Sigmoid colon (tissue), 7 donors: ENCODE results near the gene TRPM2. TPM values are rescaled to one million over a fixed set of nuclear protein-coding genes. Genes with fewer than 3 reads are reported as not detected.

ENCODE experiments used
- DNase-seq: peaks from one replicate; pipeline ENCODE4 v3.0.0-alpha.2; 2019
- H3K27ac ChIP-seq, 4 donors: fragments of 200-600 bp; sonication (generic); one replicate each; pipeline ENCODE4 v1.5.1; 2016 to 2019; ENCODE audit warnings: mild to moderate bottlenecking in 1 of 4
- H3K27me3 ChIP-seq, 3 donors: fragments of 200-600 bp; sonication (generic); one replicate each; pipeline ENCODE4 v1.5.1; 2019; ENCODE audit warnings: mild to moderate bottlenecking in 1 of 3
- H3K36me3 ChIP-seq, 4 donors: fragments of 200-600 bp; sonication (generic); one replicate each; pipeline ENCODE4 v1.5.1; 2016 to 2019
- H3K4me1 ChIP-seq, 4 donors: fragments of 200-600 bp; sonication (generic); one replicate each; pipeline ENCODE4 v1.5.1; 2017 to 2019
- H3K4me3 ChIP-seq, 4 donors: fragments of 200-600 bp; sonication (generic); one replicate each; pipeline ENCODE4 v1.5.1; 2017 to 2019; ENCODE audit warnings: mild to moderate bottlenecking in 2 of 4, moderate library complexity in 1 of 4
- H3K9me3 ChIP-seq, 4 donors: fragments of 200-600 bp in 3 of 4; sonication (generic) in 3 of 4; one replicate each; pipeline versions ENCODE4 v1.5.1 to v1.6.1; 2013 to 2019
- CTCF ChIP-seq, 4 experiments: fragments of 450-650 bp in 3 of 4; fragments of 200-600 bp in 1 of 4; IDR thresholded peaks; one replicate each; pipeline ENCODE4 v1.5.1; 2016 to 2019; ENCODE audit warnings: antibody characterized with exemption in 4 of 4, mild to moderate bottlenecking in 3 of 4, moderate library complexity in 2 of 4
- EP300 ChIP-seq, 4 donors: sonication (generic); formaldehyde crosslinking; IDR thresholded peaks; one replicate each; pipeline ENCODE4 v1.6.1; 2017; ENCODE audit warnings: antibody characterized with exemption in 4 of 4
- POLR2A ChIP-seq, 2 donors: fragments of 450-650 bp; IDR thresholded peaks; one replicate each; pipeline ENCODE4 v1.6.1; 2016; ENCODE audit warnings: antibody characterized with exemption in 2 of 2, mild to moderate bottlenecking in 2 of 2, moderate library complexity in 2 of 2
- POLR2AphosphoS5 ChIP-seq, 4 donors: sonication (generic); formaldehyde crosslinking; IDR thresholded peaks; one replicate each; pipeline ENCODE4 v1.6.1; 2017; ENCODE audit warnings: antibody characterized with exemption in 4 of 4
- WGBS, 2 donors: extraction: QIAGEN DNeasy Blood & Tissue Kit; methylation state at CpG; one replicate each; pipeline ENCODE4 v1.1.7; 2013; 5-methylcytosine and 5-hydroxymethylcytosine counted together
- intact Hi-C: fragments of 100-400 bp; cut with DNase I; formaldehyde crosslinking; loops from one replicate; pipeline ENCODE4 v1.15.1; 2023
- polyA plus RNA-seq, 3 donors: library from polyadenylated mRNA; stranded (reverse); fragments of 200-250 nt; gene quantifications; one replicate each; pipeline ENCODE4 v1.2.3, GENCODE V29; 2013
- total RNA-seq, 4 donors: library from RNA; depleted of rRNA; stranded (reverse); fragments of >200 nt; gene quantifications; one replicate each; pipeline ENCODE4 v1.1.0, GENCODE V29; 2016
- donor health status: healthy with polysubstance abuse.
- donor health status: Bipolar disorder and iron deficiency.
- donor health status: healthy.

Gene TRPM2
- total and polyA plus RNA-seq, 7 donors: 1.6 to 4.9 (median 3.4) TPM

GRCh38 chr21:44325386-44326271 is 27.8 kb upstream of the TRPM2 start:
- H3K4me3 ChIP-seq: no peak overlapping the region
- peaks cover 6 to 77% (median 17%) of the 10 kb centered on the region in 4 donors for H3K36me3 ChIP-seq
- intact Hi-C loops: no loop called here
- WGBS, 2 donors: 88 to 91% methylated on average over 44 of the region's 44 CpGs
- H3K4me1 ChIP-seq: no peaks in the 10 kb centered on the region
- H3K27ac ChIP-seq: no peak overlapping the region
- DNase-seq: no peak
- TF ChIP-seq POLR2A (IDR thresholded peaks at IDR 0.05): no peak
- no peak for TF ChIP-seq CTCF (IDR thresholded peaks at IDR 0.05)
- TF ChIP-seq POLR2AphosphoS5 (IDR thresholded peaks at IDR 0.05): no peak
- TF ChIP-seq EP300 (IDR thresholded peaks at IDR 0.05): no peak
- H3K9me3 ChIP-seq: no peaks in the 10 kb centered on the region
- no peaks in the 10 kb centered on the region for H3K27me3 ChIP-seq

- intact Hi-C loops: no loop called here
- no peaks in the 10 kb centered on the region for H3K9me3 ChIP-seq
- no peaks in the 10 kb centered on the region for H3K27me3 ChIP-seq
- no peak for DNase-seq
- H3K27ac ChIP-seq: no peak overlapping the region
- TF ChIP-seq POLR2A (IDR thresholded peaks at IDR 0.05) (no peak), CTCF (IDR thresholded peaks at IDR 0.05) (no peak), EP300 (IDR thresholded peaks at IDR 0.05) (no peak), POLR2AphosphoS5 (IDR thresholded peaks at IDR 0.05) (no peak)
- peaks cover 6 to 81% (median 17%) of the 10 kb centered on the region in 4 donors for H3K36me3 ChIP-seq
- no peaks in the 10 kb centered on the region for H3K4me1 ChIP-seq
- WGBS, 2 donors: 85 to 93% methylated on average over 13 of the region's 13 CpGs
- no peak overlapping the region for H3K4me3 ChIP-seq
These were observed 27.2 kb upstream of the TRPM2 start for GRCh38 chr21:44326272-44326647.

- no peak overlapping the region for H3K27ac ChIP-seq
- DNase-seq: no peak
- TF ChIP-seq EP300 (IDR thresholded peaks at IDR 0.05) (no peak), POLR2A (IDR thresholded peaks at IDR 0.05) (no peak), CTCF (IDR thresholded peaks at IDR 0.05) (no peak), POLR2AphosphoS5 (IDR thresholded peaks at IDR 0.05) (no peak)
- H3K4me3 ChIP-seq: no peak overlapping the region
- peaks cover under 1 to 81% (median 13%) of the 10 kb centered on the region in 4 donors for H3K36me3 ChIP-seq
- H3K9me3 ChIP-seq: no peaks in the 10 kb centered on the region
- intact Hi-C loops: no loop called here
- no peaks in the 10 kb centered on the region for H3K4me1 ChIP-seq
- 79 to 86% methylated on average over 26 of the region's 26 CpGs for WGBS, 2 donors
- no peaks in the 10 kb centered on the region for H3K27me3 ChIP-seq
These were observed 26.5 kb upstream of the TRPM2 start for GRCh38 chr21:44326716-44327602.

GRCh38 chr21:44327603-44327974 is 25.8 kb upstream of the TRPM2 start:
- intact Hi-C loops: no loop called here
- H3K36me3 ChIP-seq: peaks cover 0 to 81% (median 10%) of the 10 kb centered on the region in 4 donors
- 84 to 89% methylated on average over 11 of the region's 11 CpGs for WGBS, 2 donors

More at GRCh38 chr21:44327603-44327974, 25.8 kb upstream of the TRPM2 start:
- TF ChIP-seq POLR2A (IDR thresholded peaks at IDR 0.05) (no peak), POLR2AphosphoS5 (IDR thresholded peaks at IDR 0.05) (no peak), CTCF (IDR thresholded peaks at IDR 0.05) (no peak)
- no peaks in the 10 kb centered on the region for H3K4me1 ChIP-seq
- no peak overlapping the region for H3K4me3 ChIP-seq
- H3K27ac ChIP-seq: no peak overlapping the region
- H3K27me3 ChIP-seq: no peaks in the 10 kb centered on the region
- DNase-seq: no peak
- no peaks in the 10 kb centered on the region for H3K9me3 ChIP-seq
